ENCODE results near the gene ZYG11A. TPM values are rescaled to one million over a fixed set of nuclear protein-coding genes. Genes with fewer than 3 reads are reported as not detected.

The ZYG11A gene
- total and polyA plus RNA-seq, 12 donors = 0.06 to 0.07 (median 0.07) TPM; not detected in 9

- H3K27ac ChIP-seq = no peak overlapping the region
- WGBS, 4 donors = 97 to 99% (median 98%) methylated on average over 5 of the region's 5 CpGs
- peak in 1 of 7 donors; percentile 4 for DNase-seq
- H3K4me1 ChIP-seq (replicated peaks in 1 of 2) = no peaks in the 10 kb centered on the region
- TF ChIP-seq, protein P1, sequence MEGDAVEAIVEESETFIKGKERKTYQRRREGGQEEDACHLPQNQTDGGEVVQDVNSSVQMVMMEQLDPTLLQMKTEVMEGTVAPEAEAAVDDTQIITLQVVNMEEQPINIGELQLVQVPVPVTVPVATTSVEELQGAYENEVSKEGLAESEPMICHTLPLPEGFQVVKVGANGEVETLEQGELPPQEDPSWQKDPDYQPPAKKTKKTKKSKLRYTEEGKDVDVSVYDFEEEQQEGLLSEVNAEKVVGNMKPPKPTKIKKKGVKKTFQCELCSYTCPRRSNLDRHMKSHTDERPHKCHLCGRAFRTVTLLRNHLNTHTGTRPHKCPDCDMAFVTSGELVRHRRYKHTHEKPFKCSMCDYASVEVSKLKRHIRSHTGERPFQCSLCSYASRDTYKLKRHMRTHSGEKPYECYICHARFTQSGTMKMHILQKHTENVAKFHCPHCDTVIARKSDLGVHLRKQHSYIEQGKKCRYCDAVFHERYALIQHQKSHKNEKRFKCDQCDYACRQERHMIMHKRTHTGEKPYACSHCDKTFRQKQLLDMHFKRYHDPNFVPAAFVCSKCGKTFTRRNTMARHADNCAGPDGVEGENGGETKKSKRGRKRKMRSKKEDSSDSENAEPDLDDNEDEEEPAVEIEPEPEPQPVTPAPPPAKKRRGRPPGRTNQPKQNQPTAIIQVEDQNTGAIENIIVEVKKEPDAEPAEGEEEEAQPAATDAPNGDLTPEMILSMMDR (IDR thresholded peaks at IDR 0.05) = no peak
- TF ChIP-seq POLR2A (IDR thresholded peaks at IDR 0.05) = no peak
- intact Hi-C loops (cut with DNase I) = no loop called here
- H3K4me3 ChIP-seq = no peak overlapping the region
- H3K36me3 ChIP-seq (replicated peaks in 1 of 2) = no peaks in the 10 kb centered on the region
- no peaks in the 10 kb centered on the region for H3K9me3 ChIP-seq (replicated peaks in 1 of 3)
- H3K27me3 ChIP-seq = no peaks in the 10 kb centered on the region
Observed at GRCh38 chr1:52892424-52893215, 50.1 kb downstream of the ZYG11A start.

- no peak overlapping the region for H3K27ac ChIP-seq
- TF ChIP-seq POLR2A (IDR thresholded peaks at IDR 0.05) = no peak
- TF ChIP-seq, protein P1 (IDR thresholded peaks at IDR 0.05) = no peak
- intact Hi-C loops (cut with DNase I) = no loop called here
- H3K36me3 ChIP-seq (replicated peaks in 1 of 2) = no peaks in the 10 kb centered on the region
- H3K27me3 ChIP-seq = no peaks in the 10 kb centered on the region
- H3K4me1 ChIP-seq (replicated peaks in 1 of 2) = no peaks in the 10 kb centered on the region
- H3K9me3 ChIP-seq (replicated peaks in 1 of 3) = no peaks in the 10 kb centered on the region
- H3K4me3 ChIP-seq = no peak overlapping the region
- peak in 2 of 7 donors; percentile 40 to 45 for DNase-seq
- 21 to 61% (median 39%) methylated on average over 2 to 4 of the region's 4 CpGs for WGBS, 4 donors
Observed at GRCh38 chr1:52899445-52899894, 56.9 kb downstream of the ZYG11A start.

- no peak overlapping the region for H3K27ac ChIP-seq
- no peak for DNase-seq
- no peak for TF ChIP-seq POLR2A (IDR thresholded peaks at IDR 0.05)
- TF ChIP-seq, protein P1 (IDR thresholded peaks at IDR 0.05) = no peak
- H3K36me3 ChIP-seq (replicated peaks in 1 of 2) = no peaks in the 10 kb centered on the region
- intact Hi-C loops (cut with DNase I) = no loop called here
- WGBS, 4 donors = 86 to 87% (median 86%) methylated on average over 2 of the region's 2 CpGs
- no peaks in the 10 kb centered on the region for H3K4me1 ChIP-seq (replicated peaks in 1 of 2)
- no peaks in the 10 kb centered on the region for H3K9me3 ChIP-seq (replicated peaks in 1 of 3)
- H3K4me3 ChIP-seq = no peak overlapping the region
- no peaks in the 10 kb centered on the region for H3K27me3 ChIP-seq
Observed at GRCh38 chr1:52900402-52900801, 57.8 kb downstream of the ZYG11A start.

DNA sequence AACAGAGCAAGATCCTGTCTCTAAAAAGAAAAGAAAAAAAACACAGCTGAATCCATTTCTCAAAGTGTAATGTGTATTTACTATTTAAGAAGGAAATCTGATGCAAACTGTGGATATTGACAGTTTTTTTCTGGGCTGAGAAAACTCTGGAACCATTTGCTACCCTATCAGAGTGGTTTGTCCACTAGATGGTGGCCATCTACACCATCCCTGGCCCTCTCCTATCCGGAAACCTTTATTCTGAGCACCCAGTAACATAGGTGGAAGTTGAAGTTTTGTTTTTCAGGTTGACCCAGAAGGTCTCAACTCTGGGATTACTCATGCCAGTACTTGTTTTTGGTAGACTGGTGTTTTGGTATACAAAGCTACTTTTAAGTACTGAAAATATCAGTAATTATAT is 58.8 kb downstream of the ZYG11A start:
- no peak overlapping the region for H3K27ac ChIP-seq

More for the DNA sequence above, 58.8 kb downstream of the ZYG11A start:
- H3K4me3 ChIP-seq = no peak overlapping the region
- intact Hi-C loops (cut with DNase I) = no loop called here
- no peaks in the 10 kb centered on the region for H3K36me3 ChIP-seq (replicated peaks in 1 of 2)
- WGBS, 4 donors = 81 to 92% (median 88%) methylated on average over 1 of the region's 1 CpG
- H3K4me1 ChIP-seq (replicated peaks in 1 of 2) = no peaks in the 10 kb centered on the region
- no peaks in the 10 kb centered on the region for H3K9me3 ChIP-seq (replicated peaks in 1 of 3)
- no peaks in the 10 kb centered on the region for H3K27me3 ChIP-seq
- DNase-seq = no peak
- TF ChIP-seq POLR2A (IDR thresholded peaks at IDR 0.05) = no peak
- TF ChIP-seq, protein P1 (IDR thresholded peaks at IDR 0.05) = no peak
